Tibial artery (tissue), 4 donors: Measurements from ENCODE around the gene MCRIP1.
A peak's percentile ranks its signal among the peaks of the same experiment; 100 is the strongest.
"Not testable (repeated sequence)": the region's sequence is repeated elsewhere in the genome, so short reads cannot be mapped to it uniquely, and the experiment has no call there.

ENCODE experiments used
- DNase-seq, 2 donors: peaks; one replicate each; pipeline ENCODE4 v3.0.0-alpha.2; 2019
- H3K27ac ChIP-seq, 2 donors: fragments of 200-600 bp; sonication (generic) in 1 of 2; 1 replicate in 1 of 2; 2 replicates in 1 of 2; pipeline ENCODE4 v1.5.1; 2018 to 2019; ENCODE audit warnings: mild to moderate bottlenecking in 1 of 2
- H3K27me3 ChIP-seq, 2 donors: fragments of 200-600 bp; sonication (generic) in 1 of 2; one replicate each; pipeline versions ENCODE4 v1.5.1 to v1.6.0; 2016 to 2019
- H3K36me3 ChIP-seq, 3 donors: fragments of 200-600 bp; sonication (generic) in 2 of 3; one replicate each; pipeline ENCODE4 v1.5.1; 2016 to 2019; ENCODE audit warnings: mild to moderate bottlenecking in 2 of 3
- H3K4me1 ChIP-seq, 4 donors: fragments of 200-600 bp; sonication (generic) in 2 of 4; 1 replicate in 3 of 4; 2 replicates in 1 of 4; pipeline ENCODE4 v1.5.1; 2016 to 2019
- H3K4me3 ChIP-seq, 2 donors: fragments of 200-600 bp; sonication (generic) in 1 of 2; 1 replicate in 1 of 2; 2 replicates in 1 of 2; pipeline ENCODE4 v1.5.1; 2018 to 2019; ENCODE audit warnings: mild to moderate bottlenecking in 2 of 2
- H3K9me3 ChIP-seq, 3 donors: fragments of 200-600 bp; sonication (generic) in 1 of 3; one replicate each; pipeline ENCODE4 v1.5.1; 2016 to 2019
- CTCF ChIP-seq, 2 experiments: fragments of 200-600 bp in 1 of 2; fragments of 450-650 bp in 1 of 2; IDR thresholded peaks; one replicate each; pipeline ENCODE4 v1.5.1; 2017 to 2019; ENCODE audit warnings: antibody characterized with exemption in 2 of 2, mild to moderate bottlenecking in 1 of 2, moderate library complexity in 1 of 2
- intact Hi-C: fragments of 100-400 bp; cut with DNase I; formaldehyde crosslinking; loops from one replicate; pipeline ENCODE4 v1.15.0; 2023; ENCODE audit warnings: low total_unique reads

The MCRIP1 gene

DNA sequence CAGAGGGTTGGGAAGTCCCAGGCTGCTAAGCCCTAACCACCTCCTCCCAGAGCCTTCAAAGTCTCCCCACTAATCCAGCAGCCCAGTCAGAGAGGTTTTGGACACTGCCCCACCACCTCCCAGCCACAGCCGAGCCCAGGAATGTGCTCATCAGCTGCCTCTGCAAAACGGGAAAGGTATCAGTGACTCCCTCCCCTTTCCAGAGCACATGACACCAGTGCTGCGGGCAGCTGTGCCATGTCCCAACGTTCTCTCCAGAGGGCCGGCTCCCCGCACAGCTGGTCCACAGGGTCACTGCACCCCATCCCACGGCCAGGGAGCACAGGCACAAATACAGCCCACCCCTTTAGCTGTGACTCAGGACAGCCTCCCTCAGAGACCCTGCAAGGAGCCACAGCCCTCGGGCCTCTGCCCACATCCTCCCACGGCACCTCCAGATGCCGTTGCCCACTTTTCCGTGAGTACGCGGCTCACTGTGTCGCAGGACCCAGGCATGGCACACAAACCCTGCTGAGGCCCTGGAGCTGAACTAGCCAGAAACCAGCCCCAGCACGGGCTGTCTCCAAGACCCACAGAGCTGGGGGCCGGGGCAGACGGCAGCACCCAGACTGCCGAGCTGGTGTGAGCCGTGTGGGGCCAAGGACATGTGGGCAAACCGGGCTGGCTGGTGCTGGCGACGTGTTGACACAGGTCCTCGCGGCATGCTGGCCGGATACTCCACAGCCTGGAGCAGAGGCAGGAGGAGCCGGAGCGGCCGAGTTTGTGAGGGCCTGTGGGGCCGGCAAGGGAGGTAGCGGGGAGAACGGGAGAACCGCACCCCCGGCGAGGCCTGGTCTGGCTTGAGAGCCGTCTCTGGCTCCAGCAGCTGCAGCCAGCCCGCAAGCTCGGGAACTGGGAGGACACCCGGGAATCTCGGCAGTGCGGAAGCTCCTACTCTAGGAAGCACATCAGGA, 8.0 kb upstream of the MCRIP1 start:
- H3K4me3 ChIP-seq: no peak overlapping the region
- no peak for TF ChIP-seq CTCF (IDR thresholded peaks at IDR 0.05)
- DNase-seq: no peak
- H3K27ac ChIP-seq: no peak overlapping the region
- H3K36me3 ChIP-seq: peaks cover 34 to 37% (median 36%) of the 10 kb centered on the region in 3 donors
- H3K27me3 ChIP-seq: no peaks in the 10 kb centered on the region
- intact Hi-C loops: no loop called here
- H3K9me3 ChIP-seq: no peaks in the 10 kb centered on the region
- H3K4me1 ChIP-seq: peaks cover 0 to 15% (median 0%) of the 10 kb centered on the region in 4 donors

DNA sequence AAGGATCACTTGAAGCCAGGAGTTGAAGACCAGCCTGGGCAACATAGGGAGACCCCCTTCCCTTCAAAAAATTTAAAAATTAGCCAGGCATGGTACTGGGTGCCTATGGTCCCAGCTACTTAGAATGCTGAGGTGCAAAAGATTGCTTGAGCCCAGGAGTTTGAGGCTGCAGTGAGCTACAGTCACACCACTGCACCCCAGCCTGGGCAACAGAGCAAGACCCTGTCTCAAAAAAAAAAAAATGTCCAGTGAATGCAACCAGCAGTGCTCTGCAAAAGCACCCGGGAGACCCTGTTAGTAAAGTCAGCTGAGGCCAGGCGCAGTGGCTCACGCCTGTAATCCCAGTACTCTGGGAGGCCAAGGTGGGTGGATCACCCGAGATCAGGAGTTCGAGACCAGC, 7.0 kb upstream of the MCRIP1 start:
- H3K27ac ChIP-seq, H3K9me3 ChIP-seq, H3K27me3 ChIP-seq, H3K4me3 ChIP-seq, DNase-seq, intact Hi-C loops: not testable (repeated sequence)
- H3K36me3 ChIP-seq: peaks cover 23 to 26% (median 25%) of the 10 kb centered on the region in 3 donors
- H3K4me1 ChIP-seq: peaks cover 0 to 15% (median 0%) of the 10 kb centered on the region in 4 donors

DNA sequence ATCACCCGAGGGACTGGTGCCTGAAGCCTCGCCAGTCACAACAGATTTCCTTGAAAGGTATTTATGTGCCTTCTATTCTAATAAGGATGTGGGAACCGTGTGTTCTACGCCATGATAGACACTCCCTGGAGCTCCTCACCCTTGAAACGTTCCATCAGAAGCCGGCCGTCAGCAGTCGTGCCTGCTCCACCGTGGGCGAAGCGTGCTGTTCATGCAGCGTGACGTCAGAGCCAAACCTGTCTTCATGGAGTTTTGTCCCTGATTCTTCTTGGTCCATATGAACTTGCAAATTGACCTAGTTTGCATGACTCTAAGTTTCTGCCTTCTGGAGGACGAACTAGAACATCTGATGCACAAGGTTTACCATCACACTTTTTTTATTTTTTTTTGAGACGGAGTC, 6.2 kb upstream of the MCRIP1 start:
- peaks cover 16 to 19% (median 18%) of the 10 kb centered on the region in 3 donors for H3K36me3 ChIP-seq
- intact Hi-C loops: no loop called here
- H3K4me3 ChIP-seq: no peak overlapping the region
- DNase-seq: no peak
- no peaks in the 10 kb centered on the region for H3K27me3 ChIP-seq
- H3K4me1 ChIP-seq: peaks cover 0 to 15% (median 0%) of the 10 kb centered on the region in 4 donors
- H3K9me3 ChIP-seq: no peaks in the 10 kb centered on the region
- TF ChIP-seq CTCF (IDR thresholded peaks at IDR 0.05): no peak
- H3K27ac ChIP-seq: no peak overlapping the region

DNA sequence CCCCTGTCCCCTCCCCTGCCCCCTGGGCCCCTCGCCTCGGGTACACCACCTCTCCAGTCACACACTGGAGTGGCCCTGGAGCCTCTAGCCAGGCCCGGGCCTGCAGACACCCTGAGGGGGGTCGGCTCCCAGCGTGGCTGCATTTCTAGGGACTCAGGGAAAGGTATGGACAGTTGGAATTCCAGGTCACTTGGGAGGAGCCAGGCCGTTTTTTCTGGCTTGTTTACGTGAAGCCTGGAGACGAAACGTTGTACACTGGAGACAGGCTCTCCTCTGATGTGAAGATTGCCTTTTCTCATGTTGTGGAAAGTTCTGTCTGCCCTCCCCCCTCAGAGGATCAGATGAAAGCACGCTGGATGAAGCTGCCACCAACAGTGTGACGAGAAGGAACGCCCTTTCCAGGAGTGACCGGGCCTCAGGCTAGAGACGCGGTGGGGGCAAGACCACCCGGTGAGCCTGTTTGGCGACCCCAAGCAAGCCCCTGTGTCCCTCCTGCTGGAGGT, 5.7 kb upstream of the MCRIP1 start:
- Histone ChIP-seq H3K27ac (no peak overlapping the region), H3K9me3 (no peaks in the 10 kb centered on the region), H3K4me1 (peaks cover 0 to 19% (median 2%) of the 10 kb centered on the region in 4 donors), H3K4me3 (no peak overlapping the region), H3K36me3 (peaks cover 11 to 14% (median 13%) of the 10 kb centered on the region in 3 donors), H3K27me3 (no peaks in the 10 kb centered on the region)
- intact Hi-C loops: no loop called here
- DNase-seq: no peak
- no peak for TF ChIP-seq CTCF (IDR thresholded peaks at IDR 0.05)

DNA sequence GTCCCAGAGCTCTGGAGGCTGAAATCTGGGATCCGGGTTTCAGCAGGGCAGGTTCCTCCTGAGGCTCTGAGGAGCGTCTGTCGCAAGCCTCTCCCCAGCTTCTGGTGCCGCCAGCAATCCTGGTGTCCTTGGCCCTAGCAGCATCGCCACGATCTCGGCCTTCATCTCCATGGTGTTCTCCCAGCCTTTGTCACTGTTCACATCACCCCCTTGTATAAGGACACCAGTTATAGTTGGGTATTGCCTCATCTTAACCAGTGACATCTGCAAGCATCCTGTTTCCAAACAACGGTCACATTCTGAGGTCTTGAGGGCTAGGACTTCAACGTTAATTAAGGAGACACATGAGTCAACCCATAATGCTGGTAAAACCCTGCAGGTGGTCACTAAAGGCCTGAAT, 4.5 kb upstream of the MCRIP1 start:
- no peak overlapping the region for H3K27ac ChIP-seq
- DNase-seq: no peak
- intact Hi-C loops: no loop called here
- no peak overlapping the region for H3K4me3 ChIP-seq
- peaks cover 0 to 2% (median 1%) of the 10 kb centered on the region in 3 donors for H3K36me3 ChIP-seq
- H3K9me3 ChIP-seq: no peaks in the 10 kb centered on the region
- no peak for TF ChIP-seq CTCF (IDR thresholded peaks at IDR 0.05)
- H3K4me1 ChIP-seq: peaks cover 0 to 25% (median 6%) of the 10 kb centered on the region in 4 donors
- H3K27me3 ChIP-seq: no peaks in the 10 kb centered on the region

DNA sequence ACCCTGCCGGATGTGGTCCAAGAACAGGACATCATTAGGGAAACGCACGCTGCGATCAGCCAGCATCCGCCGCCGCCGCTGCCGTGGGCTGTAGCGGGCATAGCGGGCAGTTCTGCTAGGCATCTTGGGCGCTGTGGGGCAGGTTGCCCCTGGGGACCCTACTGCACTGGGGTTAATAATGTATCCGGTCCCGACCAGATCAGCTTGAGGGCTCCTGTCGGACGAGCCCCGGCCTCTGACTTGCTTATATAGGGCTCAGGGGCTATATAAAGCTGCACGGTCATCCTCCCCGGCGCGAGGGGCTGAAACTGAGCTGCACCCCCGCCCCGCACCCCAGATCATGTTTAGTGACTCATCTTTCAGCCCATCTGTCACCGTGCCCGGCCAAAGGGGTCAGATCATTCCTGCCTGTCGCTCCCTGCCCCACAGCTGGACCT, 1.8 kb upstream of the MCRIP1 start, which contains the start of gene PPP1R27:
Gene PPP1R27, minus strand, starts transcription at position 220 of the 437 bp plus-strand sequence. Its CDS starts 97 bp downstream, at position 123.
- Histone ChIP-seq H3K36me3 (peaks cover 0 to 2% (median 0%) of the 10 kb centered on the region in 3 donors), H3K9me3 (no peaks in the 10 kb centered on the region), H3K27me3 (no peaks in the 10 kb centered on the region), H3K4me1 (peaks cover 0 to 28% (median 20%) of the 10 kb centered on the region in 4 donors), H3K27ac (peak within 1 kb of the TSS; percentile 87 to 96), H3K4me3 (peak within 1 kb of the TSS; percentile 69 to 85)
- DNase-seq: no peak
- intact Hi-C loops: no loop called here
- TF ChIP-seq CTCF (IDR thresholded peaks at IDR 0.05): no peak
